ENCODE data around the gene DESI2.

Gene DESI2

GRCh38 chr1:244654108-244655038, 1.4 kb downstream of the DESI2 start (continued):
- TF ChIP-seq ZNF791 (tag by site-specific recombination; IDR thresholded peaks at IDR 0.05) (no peak), ZNF174 (tag by site-specific recombination; IDR thresholded peaks at IDR 0.05) (no peak), ZNF621 (tag by site-specific recombination; IDR thresholded peaks at IDR 0.05) (no peak), ZBTB20 (tag by site-specific recombination; IDR thresholded peaks at IDR 0.05) (peak; percentile 67), ZNF704 (tag by site-specific recombination; IDR thresholded peaks at IDR 0.05) (no peak), ZNF792 (tag by site-specific recombination; IDR thresholded peaks at IDR 0.05) (peak; percentile 81; the same call in 1 of the 2 replicates), ZNF121 (tag by site-specific recombination; IDR thresholded peaks at IDR 0.05) (no peak), ZSCAN5A (tag by site-specific recombination; IDR thresholded peaks at IDR 0.05) (no peak), ZNF629 (tag by site-specific recombination; IDR thresholded peaks at IDR 0.05) (peak; percentile 9; the same call in 1 of the 2 replicates), ZNF560 (tag by site-specific recombination; IDR thresholded peaks at IDR 0.05; ENCODE audit: borderline replicate concordance) (no peak), ZNF350 (tag by site-specific recombination; IDR thresholded peaks at IDR 0.05) (no peak), SCRT2 (tag by site-specific recombination; IDR thresholded peaks at IDR 0.05) (peak; percentile 55), ZBTB7A (tag by site-specific recombination; IDR thresholded peaks at IDR 0.05; ENCODE audit: low read depth) (no peak), ZNF223 (tag by site-specific recombination; IDR thresholded peaks at IDR 0.05) (no peak), ZNF548 (tag by site-specific recombination; IDR thresholded peaks at IDR 0.05) (no peak), ZNF391 (tag by site-specific recombination; IDR thresholded peaks at IDR 0.05; ENCODE audit: borderline replicate concordance, low read depth) (0 out of 2 replicates have a peak, but pooled peaks have one; percentile 1), ZNF335 (tag by site-specific recombination; conservative IDR thresholded peaks at IDR 0.05) (no peak), ZNF777 (tag by site-specific recombination; IDR thresholded peaks at IDR 0.05; ENCODE audit: borderline replicate concordance) (no peak), ZNF600 (tag by site-specific recombination; IDR thresholded peaks at IDR 0.05) (no peak), ZNF785 (tag by site-specific recombination; IDR thresholded peaks at IDR 0.05) (no peak), ZNF302 (tag by site-specific recombination; IDR thresholded peaks at IDR 0.05; ENCODE audit: low read depth) (no peak), ZNF776 (tag by site-specific recombination; IDR thresholded peaks at IDR 0.05; ENCODE audit: borderline replicate concordance) (no peak), ZSCAN23 (tag by site-specific recombination; IDR thresholded peaks at IDR 0.05) (no peak; the same call in 1 of the 2 replicates), TRIM28 (IDR thresholded peaks at IDR 0.05; ENCODE audit: borderline replicate concordance, low read length) (no peak), ZNF202 (tag by site-specific recombination; IDR thresholded peaks at IDR 0.05; ENCODE audit: borderline replicate concordance) (no peak), ZNF148 (tag by site-specific recombination; IDR thresholded peaks at IDR 0.05; ENCODE audit: borderline replicate concordance) (no peak), GLIS1 (tag by site-specific recombination; IDR thresholded peaks at IDR 0.05) (no peak), ZNF19 (tag by site-specific recombination; IDR thresholded peaks at IDR 0.05; ENCODE audit: low read depth) (no peak), OVOL3 (tag by site-specific recombination; IDR thresholded peaks at IDR 0.05) (no peak), REPIN1 (tag by site-specific recombination; IDR thresholded peaks at IDR 0.05; ENCODE audit: low read depth) (no peak), ZNF433 (tag by site-specific recombination; IDR thresholded peaks at IDR 0.05; ENCODE audit: low read depth) (no peak), ZNF76 (tag by site-specific recombination; IDR thresholded peaks at IDR 0.05; ENCODE audit: borderline replicate concordance, low read depth) (no peak), KLF8 (tag by site-specific recombination; IDR thresholded peaks at IDR 0.05) (no peak), ZFP69B (tag by site-specific recombination; IDR thresholded peaks at IDR 0.05) (peak; percentile 3; the same call in 1 of the 2 replicates), ZNF366 (tag by site-specific recombination; conservative IDR thresholded peaks at IDR 0.05) (no peak), ZNF221 (tag by site-specific recombination; IDR thresholded peaks at IDR 0.05; ENCODE audit: borderline replicate concordance) (no peak), HOXD13 (CRISPR knock-in tag; IDR thresholded peaks at IDR 0.05; ENCODE audit: borderline replicate concordance) (no peak), ZBTB21 (tag by site-specific recombination; IDR thresholded peaks at IDR 0.05) (no peak)

Data from HEK293 (cell line).